22Rv1 (cell line): ENCODE measurements around the gene CETP.

Source experiments
- CTCF ChIP-seq: fragments of 450-650 bp; IDR thresholded peaks from 2 replicates; pipeline ENCODE4 v1.5.1; 2017; ENCODE audit warnings: mild to moderate bottlenecking
- ZFX ChIP-seq: fragments of 450-650 bp; IDR thresholded peaks from 2 replicates; pipeline ENCODE4 v1.6.1; 2017; ENCODE audit warnings: antibody characterized with exemption, borderline replicate concordance

- no peak for TF ChIP-seq CTCF
- TF ChIP-seq ZFX = no peak
Measured at GRCh38 chr16:57021757-57022156, 60.0 kb downstream of the CETP start.
